B cell (primary cell): ENCODE results near the gene ZNF346.

Source experiments
- CTCF ChIP-seq: fragments of 200-600 bp; IDR thresholded peaks from one replicate; pipeline ENCODE4 v1.8.0; 2022; ENCODE audit warnings: antibody characterized with exemption, mild to moderate bottlenecking
- EZH2 ChIP-seq: IDR thresholded peaks from 2 replicates; pipeline ENCODE4 v1.6.1; 2012; ENCODE audit warnings: borderline replicate concordance, low read depth, mild to moderate bottlenecking, moderate library complexity, low read length; ENCODE audit not compliant: insufficient read depth, poor library complexity, severe bottlenecking

GRCh38 chr5:177087398-177088005, 65.0 kb downstream of the ZNF346 start:
- TF ChIP-seq EZH2 (no peak), CTCF (no peak)
